HCT116 (cell line): ENCODE results near the gene TERT. TPM values are rescaled to one million over a fixed set of nuclear protein-coding genes. Genes with fewer than 3 reads are reported as not detected.

Experiments used
- ATAC-seq: fragments of 200-7000 bp; cut with Tn5 transposase; 2 replicates; pipeline ENCODE4 v1.9.1; 2020; ENCODE audit warnings: mild to moderate bottlenecking, moderate library complexity
- BruUV-seq: library from RNA; stranded (reverse); fragments of 400-500 nt; replicated peaks from 2 replicates; lab custom pipeline; 2021; lab: Mats Ljungman, UMichigan
- CTCF ChIA-PET: fragments of 300-600 bp; sonication (Branson Sonifier 250); formaldehyde crosslinking; loops from one replicate; lab custom pipeline; 2021; ENCODE audit warnings: antibody characterized with exemption; lab: Charles Lee
- POLR2A ChIA-PET: fragments of 300-600, 350-600 bp; sonication (Branson Sonifier 250); formaldehyde crosslinking; loops from one replicate; lab custom pipeline; 2021; ENCODE audit warnings: antibody characterized with exemption; lab: Charles Lee
- RAD21 ChIA-PET, 2 experiments: fragments of 300-600 bp; sonication (Branson Sonifier 250); formaldehyde crosslinking; loops; one replicate each; lab custom pipeline; 2023; ENCODE audit warnings: low total read pairs in 2 of 2; ENCODE audit not compliant: uncharacterized antibody in 2 of 2, unreplicated experiment in 2 of 2, low non-redundant PET in 1 of 2; lab: Charles Lee
- DNase-seq: peaks from one replicate; pipeline ENCODE4 v3.0.0-alpha.2; 2010; ENCODE audit warnings: low read depth, low spot score
- H2AFZ ChIP-seq: fragments of 200-600 bp; shearing (Covaris generic), sonication (generic); 2 replicates; pipeline ENCODE4 v1.6.1; 2017; ENCODE audit warnings: low read depth, mixed run types, mixed read lengths, antibody characterized with exemption, low read length; ENCODE audit not compliant: poor library complexity, severe bottlenecking
- H3K27ac ChIP-seq: 2 replicates; pipeline ENCODE4 v1.5.1; 2012; ENCODE audit warnings: low read depth, low read length
- H3K27me3 ChIP-seq: fragments of 200-600 bp; sonication (generic); 2 replicates; pipeline ENCODE4 v1.6.1; 2016; ENCODE audit warnings: mixed run types, low read length, mixed read lengths; ENCODE audit not compliant: insufficient read depth
- H3K36me3 ChIP-seq, 2 experiments: fragments of 200-500 bp in 1 of 2; fragments of 200-600 bp in 1 of 2; sonication (Bioruptor generic) in 1 of 2; sonication (generic) in 1 of 2; 2 replicates each; pipeline versions ENCODE4 v1.5.1 to v1.6.1; 2014 to 2016; ENCODE audit warnings: low read length in 2 of 2, inconsistent platforms in 1 of 2, mixed read lengths in 1 of 2, mixed run types in 1 of 2; ENCODE audit not compliant: insufficient read depth in 2 of 2, control insufficient read depth in 1 of 2
- H3K4me1 ChIP-seq, 2 experiments: fragments of 200-600 bp in 1 of 2; sonication (generic) in 1 of 2; 2 replicates each; pipeline versions ENCODE4 v1.5.1 to v1.6.1; 2012 to 2017; ENCODE audit warnings: low read length in 2 of 2, inconsistent platforms in 1 of 2, mild to moderate bottlenecking in 1 of 2, mixed read lengths in 1 of 2, mixed run types in 1 of 2, moderate library complexity in 1 of 2; ENCODE audit not compliant: insufficient read depth in 2 of 2, control insufficient read depth in 1 of 2
- H3K4me2 ChIP-seq: fragments of 200-600 bp; sonication (generic); 2 replicates; pipeline ENCODE4 v1.6.1; 2017; ENCODE audit warnings: mixed run types, low read length, mixed read lengths
- H3K4me3 ChIP-seq, 2 experiments: fragments of 200-600 bp in 1 of 2; sonication (generic) in 1 of 2; replicated peaks in 1 of 2; 2 replicates each; pipeline ENCODE4 v1.5.1; 2011 to 2016; ENCODE audit warnings: low read length in 2 of 2, control low read depth in 1 of 2, low read depth in 1 of 2, mild to moderate bottlenecking in 1 of 2, mixed read lengths in 1 of 2, mixed run types in 1 of 2
- H3K79me2 ChIP-seq: fragments of 200-600 bp; sonication (generic); 2 replicates; pipeline ENCODE4 v1.6.1; 2017; ENCODE audit warnings: mild to moderate bottlenecking, mixed run types, low read length, moderate library complexity, mixed read lengths; ENCODE audit not compliant: insufficient read depth
- H3K9ac ChIP-seq: fragments of 200-600 bp; sonication (generic); 2 replicates; pipeline ENCODE4 v1.6.1; 2016; ENCODE audit warnings: low read length, mixed read lengths
- H3K9me2 ChIP-seq: fragments of 200-600 bp; sonication (generic), shearing (Covaris generic); 2 replicates; pipeline ENCODE4 v1.6.1; 2017; ENCODE audit warnings: mixed run types, mild to moderate bottlenecking, moderate library complexity; ENCODE audit not compliant: insufficient read depth
- H3K9me3 ChIP-seq, 2 experiments: fragments of 200-500 bp in 1 of 2; fragments of 200-600 bp in 1 of 2; sonication (Bioruptor generic) in 1 of 2; sonication (generic) in 1 of 2; 2 replicates each; pipeline ENCODE4 v1.6.1; 2014 to 2017; ENCODE audit warnings: low read length in 2 of 2, mixed read lengths in 2 of 2, inconsistent platforms in 1 of 2, low read depth in 1 of 2, mild to moderate bottlenecking in 1 of 2, mixed run types in 1 of 2, moderate library complexity in 1 of 2; ENCODE audit not compliant: control insufficient read depth in 1 of 2, insufficient read depth in 1 of 2
- H4K20me1 ChIP-seq: fragments of 200-600 bp; sonication (generic), shearing (Covaris generic); 2 replicates; pipeline ENCODE4 v1.6.1; 2017; ENCODE audit warnings: mixed run types, mild to moderate bottlenecking, moderate library complexity; ENCODE audit not compliant: insufficient read depth
- ATF3 ChIP-seq: IDR thresholded peaks from 2 replicates; pipeline ENCODE4 v1.6.1; 2012
- CBX3 ChIP-seq: IDR thresholded peaks from 2 replicates; pipeline ENCODE4 v1.6.1; 2012; ENCODE audit warnings: low read depth
- CEBPB ChIP-seq: IDR thresholded peaks from 2 replicates; pipeline ENCODE4 v1.6.1; 2012; ENCODE audit warnings: low read depth
- EZH2 ChIP-seq: fragments of 200-600 bp; sonication (generic); IDR thresholded peaks from 2 replicates; pipeline ENCODE4 v1.6.1; 2017; ENCODE audit warnings: antibody characterized with exemption, mixed run types
- EZH2phosphoT487 ChIP-seq: fragments of 200-600 bp; IDR thresholded peaks from 2 replicates; pipeline ENCODE4 v1.6.1; 2018; ENCODE audit warnings: antibody characterized with exemption, borderline replicate concordance
- FOSL1 ChIP-seq: IDR thresholded peaks from 2 replicates; pipeline ENCODE4 v1.6.1; 2012; ENCODE audit warnings: low read depth
- POLR2AphosphoS5 ChIP-seq: IDR thresholded peaks from 2 replicates; pipeline ENCODE4 v1.6.1; 2011; ENCODE audit warnings: mild to moderate bottlenecking, low read depth, low read length, moderate library complexity
- RAD21 ChIP-seq: IDR thresholded peaks from 2 replicates; pipeline ENCODE4 v1.6.1; 2012; ENCODE audit warnings: low read depth, mild to moderate bottlenecking
- SP1 ChIP-seq: IDR thresholded peaks from 2 replicates; pipeline ENCODE4 v1.6.1; 2012; ENCODE audit warnings: low read depth
- TCF7L2 ChIP-seq: IDR thresholded peaks from 2 replicates; pipeline ENCODE4 v1.7.0; 2011; ENCODE audit warnings: borderline replicate concordance, inconsistent platforms; ENCODE audit not compliant: insufficient read depth, insufficient read length; ENCODE audit errors: extremely low read depth
- ZBTB33 ChIP-seq: IDR thresholded peaks from 2 replicates; pipeline ENCODE4 v1.6.1; 2011; ENCODE audit warnings: mild to moderate bottlenecking, low read length, moderate library complexity; ENCODE audit not compliant: insufficient replicate concordance; ENCODE audit errors: extremely low read depth
- ZFX ChIP-seq: fragments of 450-650 bp; IDR thresholded peaks from 2 replicates; pipeline ENCODE4 v1.6.1; 2017
- ZNF274 ChIP-seq: fragments of 200-500 bp; sonication (Bioruptor generic); IDR thresholded peaks from 2 replicates; pipeline ENCODE4 v1.6.1; 2014; ENCODE audit warnings: mild to moderate bottlenecking, low read depth, low read length, inconsistent platforms
- intact Hi-C: fragments of 100-400 bp; cut with micrococcal nuclease; formaldehyde crosslinking; loops from 2 replicates; pipeline ENCODE4 v1.10.0; 2022
- total RNA-seq: library from RNA; stranded (reverse); gene quantifications from one replicate; pipeline ENCODE4 v1.2.1, GENCODE V29; 2021; ENCODE audit not compliant: unreplicated experiment
- TF ChIP-seq, protein P1 (sequence below): IDR thresholded peaks from 2 replicates; pipeline ENCODE4 v1.6.1; 2012; ENCODE audit warnings: low read depth

TERT gene
- total RNA-seq, 1 experiment from 2014 or later: 6.9 TPM

- TF ChIP-seq, protein P1, sequence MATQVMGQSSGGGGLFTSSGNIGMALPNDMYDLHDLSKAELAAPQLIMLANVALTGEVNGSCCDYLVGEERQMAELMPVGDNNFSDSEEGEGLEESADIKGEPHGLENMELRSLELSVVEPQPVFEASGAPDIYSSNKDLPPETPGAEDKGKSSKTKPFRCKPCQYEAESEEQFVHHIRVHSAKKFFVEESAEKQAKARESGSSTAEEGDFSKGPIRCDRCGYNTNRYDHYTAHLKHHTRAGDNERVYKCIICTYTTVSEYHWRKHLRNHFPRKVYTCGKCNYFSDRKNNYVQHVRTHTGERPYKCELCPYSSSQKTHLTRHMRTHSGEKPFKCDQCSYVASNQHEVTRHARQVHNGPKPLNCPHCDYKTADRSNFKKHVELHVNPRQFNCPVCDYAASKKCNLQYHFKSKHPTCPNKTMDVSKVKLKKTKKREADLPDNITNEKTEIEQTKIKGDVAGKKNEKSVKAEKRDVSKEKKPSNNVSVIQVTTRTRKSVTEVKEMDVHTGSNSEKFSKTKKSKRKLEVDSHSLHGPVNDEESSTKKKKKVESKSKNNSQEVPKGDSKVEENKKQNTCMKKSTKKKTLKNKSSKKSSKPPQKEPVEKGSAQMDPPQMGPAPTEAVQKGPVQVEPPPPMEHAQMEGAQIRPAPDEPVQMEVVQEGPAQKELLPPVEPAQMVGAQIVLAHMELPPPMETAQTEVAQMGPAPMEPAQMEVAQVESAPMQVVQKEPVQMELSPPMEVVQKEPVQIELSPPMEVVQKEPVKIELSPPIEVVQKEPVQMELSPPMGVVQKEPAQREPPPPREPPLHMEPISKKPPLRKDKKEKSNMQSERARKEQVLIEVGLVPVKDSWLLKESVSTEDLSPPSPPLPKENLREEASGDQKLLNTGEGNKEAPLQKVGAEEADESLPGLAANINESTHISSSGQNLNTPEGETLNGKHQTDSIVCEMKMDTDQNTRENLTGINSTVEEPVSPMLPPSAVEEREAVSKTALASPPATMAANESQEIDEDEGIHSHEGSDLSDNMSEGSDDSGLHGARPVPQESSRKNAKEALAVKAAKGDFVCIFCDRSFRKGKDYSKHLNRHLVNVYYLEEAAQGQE: no peak
- TF ChIP-seq ATF3: no peak
- no peak for TF ChIP-seq RAD21
Observed at GRCh38 chr5:1209896-1210776, 84.7 kb downstream of the TERT start (continued).

GRCh38 chr5:1209489-1209852 is 85.4 kb downstream of the TERT start:
- no peak for TF ChIP-seq SP1
- TF ChIP-seq CEBPB: no peak
- no peak for TF ChIP-seq EZH2phosphoT487
- no peak for TF ChIP-seq FOSL1
- TF ChIP-seq RAD21: no peak
- TF ChIP-seq TCF7L2: no peak
- no peak for TF ChIP-seq ZFX
- TF ChIP-seq ZBTB33: no peak
- TF ChIP-seq EZH2: no peak
- no peak for TF ChIP-seq CBX3
- TF ChIP-seq POLR2AphosphoS5: no peak
- TF ChIP-seq ZNF274: no peak
- no peak for TF ChIP-seq ATF3
- BruUV-seq: no TSS peak
- no peaks in the 10 kb centered on the region for H3K9me2 ChIP-seq
- RAD21 ChIA-PET: interaction anchor here in 1 of 2 experiments (0.6 kb wide), 1 partner anchor 24 kb away, joined by 3 read pairs; no protein-coding TSS in a partner anchor
- no peak overlapping the region for H2AFZ ChIP-seq
- no peaks in the 10 kb centered on the region for H3K9me3 ChIP-seq
- DNase-seq (no peak), ATAC-seq (peak; percentile 18; the same call in 1 of the 2 replicates)
- intact Hi-C loops: loop anchor here (1.0 to 2.0 kb wide), 2 partner anchors 36 to 259 kb away; no protein-coding TSS in a partner anchor
- CTCF ChIA-PET: interaction anchor here (1.0 kb wide), 1 partner anchor 40 kb away, joined by 3 read pairs; no protein-coding TSS in a partner anchor
- no peaks in the 10 kb centered on the region for H4K20me1 ChIP-seq
- POLR2A ChIA-PET: no interaction called here
- no peak overlapping the region for H3K4me3 ChIP-seq
- no peaks in the 10 kb centered on the region for H3K27me3 ChIP-seq
- H3K4me1 ChIP-seq: no peaks in the 10 kb centered on the region
- no peaks in the 10 kb centered on the region for H3K36me3 ChIP-seq
- H3K79me2 ChIP-seq: no peaks in the 10 kb centered on the region
- no peak overlapping the region for H3K9ac ChIP-seq
- no peak overlapping the region for H3K4me2 ChIP-seq
- H3K27ac ChIP-seq: no peak overlapping the region
